Measurements from ENCODE around the gene TNFAIP2.

The TNFAIP2 gene

GRCh38 chr14:103094406-103095209, 28.7 kb upstream of the TNFAIP2 start, which contains the start of gene EXOC3L4:
Gene EXOC3L4, plus strand, starts transcription at chr14:103094725. Its CDS starts 5,495 bp downstream, at chr14:103100220.
- DNase-seq, result no peak

- no peak for DNase-seq
These were observed 28.0 kb upstream of the TNFAIP2 start for GRCh38 chr14:103095210-103095778.

- no peak for DNase-seq
These were observed 26.9 kb upstream of the TNFAIP2 start for GRCh38 chr14:103096387-103096786.

GRCh38 chr14:103097244-103097993, 25.8 kb upstream of the TNFAIP2 start:
- no peak for DNase-seq

- DNase-seq, result no peak
These were observed 25.0 kb upstream of the TNFAIP2 start for GRCh38 chr14:103097994-103098957.

GRCh38 chr14:103099081-103099732, 24.1 kb upstream of the TNFAIP2 start:
- no peak for DNase-seq

- DNase-seq, result no peak
These were observed 23.5 kb upstream of the TNFAIP2 start for GRCh38 chr14:103099733-103100280.

GRCh38 chr14:103100281-103101121, 22.8 kb upstream of the TNFAIP2 start:
- no peak for DNase-seq

GRCh38 chr14:103101257-103101962, 21.9 kb upstream of the TNFAIP2 start:
- DNase-seq, result no peak

- DNase-seq, result no peak
These were observed 21.1 kb upstream of the TNFAIP2 start for GRCh38 chr14:103101963-103102688.

- no peak for DNase-seq
These were observed 20.5 kb upstream of the TNFAIP2 start for GRCh38 chr14:103102689-103103260.

GRCh38 chr14:103103461-103104388, 19.5 kb upstream of the TNFAIP2 start:
- DNase-seq, result no peak

GRCh38 chr14:103104389-103104653, 18.9 kb upstream of the TNFAIP2 start:
- DNase-seq, result no peak

GRCh38 chr14:103104654-103105452, 18.4 kb upstream of the TNFAIP2 start:
- DNase-seq, result peak; percentile 35

- no peak for DNase-seq
These were observed 17.6 kb upstream of the TNFAIP2 start for GRCh38 chr14:103105580-103106150.

GRCh38 chr14:103107455-103107854, 15.8 kb upstream of the TNFAIP2 start:
- DNase-seq, result no peak
